Left kidney (tissue), 8 donors: ENCODE results near the gene ZNF665. TPM values are rescaled to one million over a fixed set of nuclear protein-coding genes. Genes with fewer than 3 reads are reported as not detected.
A peak's percentile ranks its signal among the peaks of the same experiment; 100 is the strongest.
"Not testable (repeated sequence)": the region's sequence is repeated elsewhere in the genome, so short reads cannot be mapped to it uniquely, and the experiment has no call there.

Source experiments
- DNase-seq: peaks from one replicate; pipeline ENCODE4 v3.0.0-alpha.2; 2013
- long read RNA-seq, 8 donors: transcript quantifications; one replicate each; lab custom pipeline, GENCODE V29; 2026
- polyA plus RNA-seq: library from polyadenylated mRNA; unstranded; fragments of 120-200 nt; gene quantifications from one replicate; pipeline ENCODE4 v1.2.1, GENCODE V29; 2013; ENCODE audit not compliant: insufficient read length

ZNF665 gene
- 11.7 TPM for polyA plus RNA-seq
- long read RNA-seq, donor 1: 0 reads
- long read RNA-seq, donor 2, full-length matches to known transcripts: 1 of 1 reads
- long read RNA-seq, donor 2, partial matches to known transcripts: 0 of 1 reads
- long read RNA-seq, donor 2, other reads (novel, unspliced or antisense): 0 of 1 reads
- long read RNA-seq, donor 3: 0 reads
- long read RNA-seq, donor 4: 0 reads
- long read RNA-seq, donor 5, partial matches to known transcripts: 0 of 1 reads
- long read RNA-seq, donor 5, other reads (novel, unspliced or antisense): 0 of 1 reads
- long read RNA-seq, donor 6: 0 reads
- long read RNA-seq, donor 7, full-length matches to known transcripts: 1 of 1 reads
- long read RNA-seq, donor 7, partial matches to known transcripts: 0 of 1 reads
- long read RNA-seq, donor 7, other reads (novel, unspliced or antisense): 0 of 1 reads
- long read RNA-seq, donor 8, full-length matches to known transcripts: 2 of 2 reads
- long read RNA-seq, donor 8, partial matches to known transcripts: 0 of 2 reads
- long read RNA-seq, donor 8, other reads (novel, unspliced or antisense): 0 of 2 reads

- DNase-seq: peak; percentile 84
Observed at GRCh38 chr19:53192771-53193534, at the start of gene ZNF665. ZNF665 (minus strand) TSS chr19:53193358; CDS start chr19:53182898, 10,460 bp downstream.

- DNase-seq: no peak
Observed at GRCh38 chr19:53237114-53237777, 44.1 kb upstream of the ZNF665 start.

DNA sequence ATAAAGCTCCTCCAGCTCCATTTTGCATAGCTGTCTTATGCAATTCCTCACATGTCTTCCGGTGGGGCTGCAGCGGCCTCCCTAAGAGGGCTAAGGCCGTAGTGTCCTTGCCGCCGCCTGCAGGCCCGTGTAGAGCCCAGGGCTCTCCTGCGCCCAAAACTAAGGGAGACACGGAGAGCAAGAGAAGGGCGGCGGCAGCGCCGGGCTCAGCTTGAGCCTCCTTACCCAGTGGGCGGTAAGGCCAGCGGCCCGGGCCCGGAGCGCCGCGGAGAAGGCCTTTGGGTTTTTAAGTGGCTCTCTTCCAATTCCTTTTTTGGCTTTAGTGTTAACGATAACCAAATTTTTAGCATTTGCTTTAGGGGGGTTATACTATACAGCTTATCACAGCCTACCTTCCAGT is 31.4 kb upstream of the ZNF665 start:
- DNase-seq: no peak

GRCh38 chr19:53222716-53223115 is 29.6 kb upstream of the ZNF665 start:
- DNase-seq: not testable (repeated sequence)

DNA sequence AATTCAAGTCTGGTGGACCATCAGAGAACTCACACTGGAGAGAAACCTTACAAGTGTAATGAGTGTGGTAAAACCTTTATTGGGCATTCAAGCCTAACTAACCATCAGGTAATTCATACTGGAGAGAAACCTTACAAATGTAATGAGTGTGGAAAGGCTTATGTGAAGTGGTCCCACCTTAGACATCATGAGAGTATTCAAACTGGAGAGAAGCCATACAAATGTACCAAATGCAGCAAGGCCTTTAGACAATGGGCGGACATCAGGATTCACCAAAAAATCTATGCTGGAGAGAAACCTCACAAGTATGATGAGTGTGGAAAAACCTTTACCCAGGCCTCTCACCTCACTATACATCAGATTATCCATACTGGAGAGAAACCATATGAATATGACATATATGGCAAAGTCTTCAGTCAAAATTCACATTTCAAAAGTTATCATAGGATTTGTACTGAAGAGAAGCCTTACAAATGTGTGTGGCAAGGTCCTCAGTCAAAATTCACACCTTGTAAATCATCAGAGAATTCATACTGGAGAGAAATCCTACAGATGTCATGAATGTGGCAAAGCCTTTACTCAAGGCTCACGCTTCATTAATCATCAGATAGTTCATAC is 19.7 kb upstream of the ZNF665 start:
- no peak for DNase-seq

DNA sequence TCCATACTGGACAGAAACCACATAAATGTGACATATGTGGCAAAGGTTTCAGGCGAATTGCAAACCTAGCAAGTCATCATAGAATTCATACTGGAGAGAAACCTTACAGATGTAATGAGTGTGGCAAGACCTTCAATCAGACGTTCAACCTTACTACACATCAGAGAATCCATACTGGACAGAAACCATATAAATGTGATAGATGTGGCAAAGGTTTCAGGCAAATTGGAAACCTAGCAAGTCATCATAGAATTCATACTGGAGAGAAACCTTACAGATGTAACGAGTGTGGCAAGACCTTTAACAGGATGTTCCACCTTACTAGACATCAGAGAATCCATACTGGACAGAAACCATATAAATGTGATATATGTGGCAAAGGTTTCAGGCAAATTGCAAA is 18.4 kb upstream of the ZNF665 start:
- not testable (repeated sequence) for DNase-seq

DNA sequence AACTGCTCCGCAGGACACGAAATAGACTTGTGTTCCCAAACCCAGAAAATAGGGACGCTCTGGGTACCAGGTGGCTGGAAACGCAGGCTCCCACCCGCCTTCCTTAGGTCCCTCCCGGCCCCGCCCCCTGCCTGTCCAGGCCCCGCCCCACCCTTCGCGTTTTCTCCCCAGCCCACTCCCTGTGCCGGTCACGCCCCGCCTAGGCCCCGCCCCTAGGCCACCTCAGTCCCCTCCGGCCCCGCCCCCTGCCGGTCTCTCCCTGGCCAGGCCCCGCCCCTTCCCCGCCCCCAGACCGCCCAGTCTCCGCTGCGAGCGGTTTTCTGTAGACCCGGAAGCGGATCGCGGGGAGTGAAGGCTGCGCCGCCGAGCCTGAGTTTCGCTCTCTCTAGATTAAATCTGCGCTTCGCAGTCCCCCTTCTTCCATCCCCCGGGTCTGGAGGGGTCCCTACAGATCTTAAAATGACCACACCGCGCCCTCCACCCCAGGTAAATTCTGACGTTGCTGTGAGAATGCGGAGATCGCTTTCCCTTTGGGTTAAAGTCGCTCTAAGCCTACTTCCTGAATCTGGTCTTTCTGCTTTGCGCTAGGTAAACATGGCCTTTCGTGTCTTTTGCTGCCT is 3.7 kb upstream of the ZNF665 start:
- DNase-seq: peak; percentile 91

DNA sequence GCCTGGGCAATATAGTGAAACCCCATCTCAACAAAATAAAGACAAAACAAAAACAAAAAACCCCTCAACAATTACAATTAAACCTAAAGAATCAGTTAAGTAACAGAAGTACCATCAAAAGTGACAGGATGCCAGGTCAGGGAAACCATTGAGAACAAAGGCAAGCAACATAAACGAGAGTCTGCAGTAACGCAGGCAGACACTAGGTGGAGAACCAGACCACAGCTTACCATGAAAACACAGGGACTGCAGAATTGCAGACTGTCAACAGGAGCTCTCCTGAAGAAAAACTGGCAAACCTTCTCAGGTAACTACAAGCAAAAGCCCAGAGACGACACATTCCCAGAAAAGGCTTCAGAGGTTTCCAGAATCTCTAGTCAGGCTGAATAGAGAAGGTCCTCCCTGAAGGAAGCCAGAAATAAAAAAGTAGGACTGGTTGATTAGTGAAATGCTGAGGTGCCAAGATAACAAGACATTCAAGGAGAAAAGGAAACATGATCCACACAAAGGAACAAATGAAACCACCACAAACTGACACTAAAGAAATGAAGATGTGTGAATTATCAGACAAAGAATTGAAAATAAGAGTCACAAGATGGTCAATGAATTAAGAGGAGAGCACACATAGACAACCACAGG is 2.2 kb upstream of the ZNF665 start:
- DNase-seq: peak; percentile 88

GRCh38 chr19:53193535-53194222 is 521 bp upstream of the ZNF665 start:
- no peak for DNase-seq

- no peak for DNase-seq
Observed at GRCh38 chr19:53190253-53190652, 2.9 kb downstream of the ZNF665 start.

GRCh38 chr19:53189691-53190198 is 3.4 kb downstream of the ZNF665 start:
- DNase-seq: peak; percentile 18

DNA sequence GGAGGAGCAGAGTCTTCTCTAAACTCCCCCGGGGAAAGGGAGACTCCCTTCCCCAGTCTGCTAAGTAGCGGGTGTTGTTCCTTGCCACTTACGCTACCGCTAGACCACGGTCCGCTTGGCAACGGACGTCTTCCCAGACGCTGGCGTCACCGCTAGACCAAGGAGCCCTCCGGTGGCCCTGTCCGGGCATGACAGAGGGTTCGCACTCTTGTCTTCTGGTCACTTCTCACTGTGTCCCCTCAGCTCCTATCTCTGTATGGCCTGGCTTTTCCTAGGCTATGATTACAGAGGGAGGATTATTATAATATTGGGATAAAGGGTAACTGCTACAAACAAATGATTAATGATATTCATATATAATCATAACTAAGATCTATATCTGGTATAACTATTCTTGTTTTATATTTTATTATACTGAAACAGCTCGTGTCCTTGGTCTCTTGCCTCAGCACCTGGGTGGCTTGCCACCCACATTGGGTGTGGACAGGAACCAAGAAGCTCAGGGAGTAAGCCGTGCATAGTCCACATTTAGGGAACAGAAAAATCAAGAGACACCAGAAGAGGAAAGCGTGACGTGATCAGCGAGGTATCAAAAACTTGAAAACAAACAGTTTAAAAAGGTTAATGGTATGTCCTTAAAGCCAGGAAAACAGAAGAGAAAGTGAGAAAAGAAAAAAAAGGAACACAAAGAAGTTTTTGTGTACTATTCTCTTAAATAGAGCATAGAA is 7.8 kb downstream of the ZNF665 start:
- not testable (repeated sequence) for DNase-seq

DNA sequence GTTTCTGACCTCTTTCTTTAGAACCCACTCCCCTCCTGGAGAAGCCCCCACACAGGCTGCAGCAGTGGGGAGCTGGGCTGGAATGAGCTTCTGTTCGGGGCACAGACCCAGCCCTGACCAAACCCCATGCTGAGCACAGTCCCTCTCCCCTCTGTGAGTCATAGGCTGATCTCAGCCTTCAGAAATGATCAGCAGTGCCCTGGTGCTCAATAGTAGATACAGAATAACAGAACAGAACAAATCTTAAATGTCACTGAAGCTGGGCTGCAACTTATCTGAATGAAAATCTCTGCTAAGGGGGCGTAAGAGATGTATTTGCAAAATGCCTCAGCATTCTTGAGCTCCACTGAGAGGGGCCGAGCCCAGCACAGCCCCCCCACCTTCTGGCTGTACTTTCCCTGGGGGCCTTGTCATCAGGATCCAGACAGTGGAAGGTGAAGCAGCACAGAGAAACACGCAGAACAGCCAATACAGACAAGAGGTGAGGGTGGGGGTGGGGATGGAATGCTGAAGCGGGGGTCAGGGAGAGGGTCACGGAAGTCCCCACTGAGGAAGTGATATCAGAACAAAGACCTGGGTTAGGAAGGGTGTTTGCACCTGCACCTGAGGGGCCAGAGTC is 9.9 kb downstream of the ZNF665 start:
- DNase-seq: no peak

GRCh38 chr19:53182202-53182601 is 11.0 kb downstream of the ZNF665 start:
- DNase-seq: no peak

DNA sequence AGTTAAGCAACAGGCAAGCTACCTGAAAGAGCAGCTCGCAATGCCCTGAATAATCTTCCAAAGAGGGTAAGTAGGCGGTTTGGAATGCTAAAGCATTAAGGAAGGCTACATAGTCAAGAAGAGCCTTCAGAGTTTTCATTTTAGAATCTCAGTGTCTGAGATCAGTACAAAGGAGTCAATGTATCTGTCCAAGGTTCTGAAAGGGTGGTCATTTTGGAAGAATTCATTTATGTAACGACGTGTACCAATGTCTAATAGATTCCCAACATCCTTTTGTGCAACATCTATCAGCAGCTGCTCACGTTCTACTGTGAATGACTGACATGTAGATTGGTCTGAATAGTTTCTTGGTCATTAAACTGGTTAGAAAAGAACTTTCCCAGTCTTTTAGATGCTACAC is 15.2 kb downstream of the ZNF665 start:
- DNase-seq: no peak

DNA sequence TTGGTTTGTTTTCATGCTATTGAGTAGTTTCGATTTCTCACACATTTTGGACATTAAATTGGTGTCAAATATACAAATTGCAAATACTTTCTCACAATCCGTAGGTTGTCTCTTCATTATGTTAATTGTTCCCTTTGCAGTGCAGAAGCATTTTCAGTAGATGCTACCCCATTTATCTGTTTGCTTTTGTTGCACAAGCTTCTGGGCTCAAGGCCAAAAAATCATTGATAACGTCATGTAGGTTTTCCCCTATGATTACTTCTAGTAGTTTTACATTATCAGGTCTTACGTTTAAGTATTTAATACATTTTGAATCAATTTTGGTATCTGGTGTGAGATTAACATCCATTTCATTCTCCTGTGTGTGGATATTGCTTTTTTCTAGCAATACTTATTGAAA is 20.3 kb downstream of the ZNF665 start:
- DNase-seq: no peak

DNA sequence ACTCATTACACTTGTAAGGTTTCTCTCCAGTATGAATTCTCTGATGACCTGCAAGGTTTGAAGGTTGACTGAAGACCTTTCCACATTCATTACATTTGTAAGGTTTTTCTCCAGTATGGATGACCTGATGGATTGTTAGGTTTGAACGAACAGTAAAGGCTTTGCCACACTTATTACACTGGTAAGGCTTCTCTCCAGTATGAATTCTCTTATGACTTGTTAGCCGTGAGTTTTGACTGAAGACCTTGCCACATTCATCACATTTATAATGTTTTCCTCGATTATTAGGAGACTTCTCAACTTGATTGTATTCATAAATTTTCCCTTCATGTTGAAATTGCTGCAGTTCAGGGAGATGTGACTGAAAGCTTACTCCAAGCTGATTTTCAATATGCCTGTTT is 27.5 kb downstream of the ZNF665 start:
- no peak for DNase-seq

- DNase-seq: no peak
Observed at GRCh38 chr19:53161123-53161522, 32.0 kb downstream of the ZNF665 start.

- DNase-seq: no peak
Observed at GRCh38 chr19:53160350-53160749, 32.8 kb downstream of the ZNF665 start.
